Measurements from ENCODE around the gene BROX.
A peak's percentile ranks its signal among the peaks of the same experiment; 100 is the strongest.
"Not testable (repeated sequence)": the region's sequence is repeated elsewhere in the genome, so short reads cannot be mapped to it uniquely, and the experiment has no call there.

The BROX gene

GRCh38 chr1:222712253-222713090, at the start of gene BROX, which contains the start of gene AIDA:
Gene BROX, plus strand, starts transcription at chr1:222712564. Its CDS starts 3,136 bp downstream, at chr1:222715700.
Gene AIDA, minus strand, starts transcription at chr1:222712491. Its CDS starts 174 bp downstream, at chr1:222712317.
- peak; percentile 71 for DNase-seq (ENCODE audit: low read depth)

GRCh38 chr1:222663431-222663934, 48.9 kb upstream of the BROX start:
- DNase-seq (ENCODE audit: low read depth): no peak

- DNase-seq (ENCODE audit: low read depth): peak; percentile 38
Measured at GRCh38 chr1:222665964-222666363, 46.4 kb upstream of the BROX start.

GRCh38 chr1:222668184-222668583, 44.2 kb upstream of the BROX start:
- DNase-seq (ENCODE audit: low read depth): not testable (repeated sequence)

- not testable (repeated sequence) for DNase-seq (ENCODE audit: low read depth)
Measured at GRCh38 chr1:222669107-222669506, 43.3 kb upstream of the BROX start.

- DNase-seq (ENCODE audit: low read depth): no peak
Measured at GRCh38 chr1:222670110-222670509, 42.3 kb upstream of the BROX start.

GRCh38 chr1:222680080-222680479, 32.3 kb upstream of the BROX start:
- no peak for DNase-seq (ENCODE audit: low read depth)

- DNase-seq (ENCODE audit: low read depth): peak; percentile 8
Measured at GRCh38 chr1:222691016-222691415, 21.3 kb upstream of the BROX start.

GRCh38 chr1:222694927-222695326, 17.4 kb upstream of the BROX start:
- no peak for DNase-seq (ENCODE audit: low read depth)

GRCh38 chr1:222696741-222697140, 15.6 kb upstream of the BROX start:
- DNase-seq (ENCODE audit: low read depth): no peak

- DNase-seq (ENCODE audit: low read depth): no peak
Measured at GRCh38 chr1:222697203-222697602, 15.2 kb upstream of the BROX start.

- peak; percentile 19 for DNase-seq (ENCODE audit: low read depth)
Measured at GRCh38 chr1:222697826-222698225, 14.5 kb upstream of the BROX start.

GRCh38 chr1:222702210-222702609, 10.2 kb upstream of the BROX start:
- no peak for DNase-seq (ENCODE audit: low read depth)

- DNase-seq (ENCODE audit: low read depth): no peak
Measured at GRCh38 chr1:222704260-222704659, 8.1 kb upstream of the BROX start.

- no peak for DNase-seq (ENCODE audit: low read depth)
Measured at GRCh38 chr1:222706815-222707214, 5.5 kb upstream of the BROX start.

- peak; percentile 21 for DNase-seq (ENCODE audit: low read depth)
Measured at GRCh38 chr1:222709700-222710153, 2.6 kb upstream of the BROX start.

GRCh38 chr1:222711319-222712252, 778 bp upstream of the BROX start:
- DNase-seq (ENCODE audit: low read depth): peak; percentile 57

GRCh38 chr1:222713091-222713961, 962 bp downstream of the BROX start:
- DNase-seq (ENCODE audit: low read depth): peak; percentile 95

- no peak for DNase-seq (ENCODE audit: low read depth)
Measured at GRCh38 chr1:222716393-222716792, 4.0 kb downstream of the BROX start.

- no peak for DNase-seq (ENCODE audit: low read depth)
Measured at GRCh38 chr1:222728746-222729145, 16.4 kb downstream of the BROX start.

GRCh38 chr1:222730866-222731265, 18.5 kb downstream of the BROX start:
- no peak for DNase-seq (ENCODE audit: low read depth)

All from amniotic epithelial cell (primary cell).